A549 (cell line): ENCODE data around the gene ASPHD2.

Experiments used
- CHD2 ChIP-seq: fragments of 150-350 bp; IDR thresholded peaks from 2 replicates; pipeline ENCODE4 v1.6.1; 2014; ENCODE audit warnings: low read length; ENCODE audit not compliant: partially characterized antibody
- CTCF ChIP-seq: fragments of >200 bp; sonication (Bioruptor Twin); formaldehyde crosslinking; IDR thresholded peaks from 3 replicates; pipeline ENCODE4 v1.5.1; 2016
- EP300 ChIP-seq, 2 experiments: fragments of >200 bp; sonication (Bioruptor Twin); formaldehyde crosslinking; IDR thresholded peaks; 2 replicates in 1 of 2; 3 replicates in 1 of 2; pipeline ENCODE4 v1.6.1; 2016 to 2017
- FOXS1 ChIP-seq: fragments of 250-450 bp; sonication (Bioruptor Pico); IDR thresholded peaks from 2 replicates; pipeline ENCODE4 v1.5.0; 2020; ENCODE audit warnings: mild to moderate bottlenecking, moderate library complexity
- RFX5 ChIP-seq: fragments of 450-650 bp; IDR thresholded peaks from 2 replicates; pipeline ENCODE4 v1.7.1; 2014; ENCODE audit warnings: antibody characterized with exemption, mild to moderate bottlenecking, moderate library complexity

GRCh38 chr22:26460202-26460601, 31.1 kb downstream of the ASPHD2 start:
- TF ChIP-seq CHD2 (no peak), RFX5 (no peak), EP300 (IDR thresholded peaks at IDR 0.05) (no peak), CTCF (no peak), FOXS1 (no peak)
